ENCODE measurements around the gene ELOB. TPM values are rescaled to one million over a fixed set of nuclear protein-coding genes. Genes with fewer than 3 reads are reported as not detected.

ELOB gene
- total RNA-seq, 1 experiment from 2014 or later = 289 TPM

DNA sequence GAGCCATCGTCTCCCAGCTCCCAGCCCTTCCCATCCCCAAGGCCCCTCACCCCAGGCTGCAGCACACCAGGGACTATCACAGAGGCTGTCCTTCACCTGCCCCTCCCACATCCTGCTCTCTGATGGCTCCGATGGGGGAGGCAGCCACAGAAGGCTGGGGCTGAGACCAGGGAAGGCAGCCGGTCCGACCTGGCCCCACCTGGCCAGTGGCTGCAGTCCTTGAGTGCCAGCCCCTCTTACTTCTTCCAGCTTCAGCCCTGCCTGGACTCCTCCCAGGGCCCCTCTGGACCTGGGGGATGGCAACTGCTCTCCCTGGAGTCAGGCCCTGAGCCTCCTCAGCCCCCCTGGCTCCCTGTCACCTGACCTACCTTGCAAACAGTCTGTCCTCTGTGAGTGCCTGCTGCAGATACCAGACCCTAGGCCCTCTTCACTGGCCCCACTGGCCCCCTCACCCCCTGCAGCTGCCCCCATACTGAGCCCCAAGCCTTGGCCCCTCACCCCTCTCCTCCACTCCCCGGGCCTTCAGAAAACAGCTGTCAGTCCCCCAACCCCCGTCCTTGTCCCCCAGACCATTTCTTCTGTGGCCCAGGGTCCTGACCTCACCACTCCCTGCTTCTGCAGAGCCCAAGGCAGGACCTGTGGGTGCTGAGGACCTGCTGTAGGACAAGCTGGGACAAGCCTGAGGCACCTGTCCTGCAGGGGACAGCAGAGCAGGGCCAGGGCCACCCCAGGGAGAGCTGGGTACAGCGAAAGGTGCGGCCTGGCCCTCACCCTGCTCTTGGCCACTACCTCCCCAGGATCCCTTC lies 37.3 kb downstream of the ELOB start:
- Histone ChIP-seq H3K27ac (ENCODE audit: low read length) (no peak overlapping the region), H3K79me2 (ENCODE audit: low read length) (no peaks in the 10 kb centered on the region), H3K4me2 (ENCODE audit: low read length) (no peak overlapping the region), H3K4me3 (ENCODE audit: low read length) (no peak overlapping the region), H3F3A (ENCODE audit: low read length, unreplicated experiment) (no peaks in the 10 kb centered on the region), H3K9ac (ENCODE audit: low read length) (no peak overlapping the region), H2AFZ (ENCODE audit: low read length) (no peak overlapping the region), H4K20me1 (ENCODE audit: low read length) (no peaks in the 10 kb centered on the region), H3K9me2 (replicated peaks; ENCODE audit: low read length) (no peaks in the 10 kb centered on the region), H3K27me3 (ENCODE audit: low read length) (no peaks in the 10 kb centered on the region), H3K4me1 (ENCODE audit: insufficient read depth, low read length) (no peaks in the 10 kb centered on the region), H3K9me3 (ENCODE audit: low read length) (no peaks in the 10 kb centered on the region), H3K36me3 (ENCODE audit: low read depth, low read length) (no peaks in the 10 kb centered on the region)
- BruUV-seq (replicated peaks) = no TSS peak
- DNase-seq = no peak
- intact Hi-C loops (cut with micrococcal nuclease) = no loop called here
- no peak for ATAC-seq
- ChIA-PET CTCF (no interaction called here), POLR2A (ENCODE audit: unreplicated experiment) (no interaction called here)
- TF ChIP-seq EZH2phosphoT487 (IDR thresholded peaks at IDR 0.05; ENCODE audit: borderline replicate concordance, low read length) (no peak), EZH2 (IDR thresholded peaks at IDR 0.05; ENCODE audit: low read length, unreplicated experiment) (no peak)
- TF ChIP-seq, protein P1, sequence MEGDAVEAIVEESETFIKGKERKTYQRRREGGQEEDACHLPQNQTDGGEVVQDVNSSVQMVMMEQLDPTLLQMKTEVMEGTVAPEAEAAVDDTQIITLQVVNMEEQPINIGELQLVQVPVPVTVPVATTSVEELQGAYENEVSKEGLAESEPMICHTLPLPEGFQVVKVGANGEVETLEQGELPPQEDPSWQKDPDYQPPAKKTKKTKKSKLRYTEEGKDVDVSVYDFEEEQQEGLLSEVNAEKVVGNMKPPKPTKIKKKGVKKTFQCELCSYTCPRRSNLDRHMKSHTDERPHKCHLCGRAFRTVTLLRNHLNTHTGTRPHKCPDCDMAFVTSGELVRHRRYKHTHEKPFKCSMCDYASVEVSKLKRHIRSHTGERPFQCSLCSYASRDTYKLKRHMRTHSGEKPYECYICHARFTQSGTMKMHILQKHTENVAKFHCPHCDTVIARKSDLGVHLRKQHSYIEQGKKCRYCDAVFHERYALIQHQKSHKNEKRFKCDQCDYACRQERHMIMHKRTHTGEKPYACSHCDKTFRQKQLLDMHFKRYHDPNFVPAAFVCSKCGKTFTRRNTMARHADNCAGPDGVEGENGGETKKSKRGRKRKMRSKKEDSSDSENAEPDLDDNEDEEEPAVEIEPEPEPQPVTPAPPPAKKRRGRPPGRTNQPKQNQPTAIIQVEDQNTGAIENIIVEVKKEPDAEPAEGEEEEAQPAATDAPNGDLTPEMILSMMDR (conservative IDR thresholded peaks at IDR 0.05; ENCODE audit: low read depth, low read length) = no peak

GRCh38 chr16:2738615-2739014 lies 38.5 kb downstream of the ELOB start:
- no peak overlapping the region for H3K4me2 ChIP-seq (ENCODE audit: low read length)
- intact Hi-C loops (cut with micrococcal nuclease) = no loop called here
- no peak overlapping the region for H3K4me3 ChIP-seq (ENCODE audit: low read length)
- CTCF ChIA-PET = no interaction called here
- H2AFZ ChIP-seq (ENCODE audit: low read length) = no peak overlapping the region
- H3K4me1 ChIP-seq (ENCODE audit: insufficient read depth, low read length) = no peaks in the 10 kb centered on the region
- BruUV-seq (replicated peaks) = no TSS peak
- H3K9me2 ChIP-seq (replicated peaks; ENCODE audit: low read length) = no peaks in the 10 kb centered on the region
- no peak overlapping the region for H3K27ac ChIP-seq (ENCODE audit: low read length)
- H3K27me3 ChIP-seq (ENCODE audit: low read length) = no peaks in the 10 kb centered on the region
- ATAC-seq (no peak), DNase-seq (no peak)
- H3K9ac ChIP-seq (ENCODE audit: low read length) = no peak overlapping the region
- no peaks in the 10 kb centered on the region for H3K79me2 ChIP-seq (ENCODE audit: low read length)
- no peaks in the 10 kb centered on the region for H4K20me1 ChIP-seq (ENCODE audit: low read length)
- no peaks in the 10 kb centered on the region for H3K9me3 ChIP-seq (ENCODE audit: low read length)
- POLR2A ChIA-PET (ENCODE audit: unreplicated experiment) = no interaction called here
- H3K36me3 ChIP-seq (ENCODE audit: low read depth, low read length) = no peaks in the 10 kb centered on the region
- TF ChIP-seq, protein P1 (conservative IDR thresholded peaks at IDR 0.05; ENCODE audit: low read depth, low read length) = no peak
- TF ChIP-seq EZH2phosphoT487 (IDR thresholded peaks at IDR 0.05; ENCODE audit: borderline replicate concordance, low read length) (no peak), EZH2 (IDR thresholded peaks at IDR 0.05; ENCODE audit: low read length, unreplicated experiment) (no peak)
- H3F3A ChIP-seq (ENCODE audit: low read length, unreplicated experiment) = no peaks in the 10 kb centered on the region

DNA sequence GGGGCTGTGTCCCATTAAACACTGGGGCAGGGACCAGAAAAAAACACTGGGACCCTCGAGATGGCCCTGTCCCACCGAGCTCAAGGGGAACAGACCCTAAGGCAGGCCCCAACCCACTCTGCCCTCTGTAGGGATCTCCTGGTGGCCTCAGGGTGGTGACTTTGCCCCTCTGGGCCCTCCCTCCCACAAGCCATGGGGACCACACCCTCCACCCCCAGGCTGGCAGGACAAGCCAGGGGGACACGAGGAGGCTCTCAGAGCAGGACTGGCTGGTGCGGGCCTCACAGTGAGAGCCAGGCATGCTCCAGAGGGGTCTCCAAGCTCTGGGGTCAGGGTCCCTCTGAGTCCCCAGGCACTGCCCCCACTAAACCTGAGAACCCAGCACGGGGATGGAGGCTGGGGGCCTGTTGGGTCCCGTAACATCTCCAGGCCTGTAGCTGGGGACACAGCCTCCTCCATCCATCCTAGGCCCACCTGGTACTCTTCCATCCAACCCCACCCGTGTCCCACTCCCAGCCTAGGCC lies 39.1 kb downstream of the ELOB start:
- DNase-seq (no peak), ATAC-seq (no peak)
- no peaks in the 10 kb centered on the region for H3F3A ChIP-seq (ENCODE audit: low read length, unreplicated experiment)
- no peak overlapping the region for H3K4me3 ChIP-seq (ENCODE audit: low read length)
- H4K20me1 ChIP-seq (ENCODE audit: low read length) = no peaks in the 10 kb centered on the region
- ChIA-PET CTCF (no interaction called here), POLR2A (ENCODE audit: unreplicated experiment) (no interaction called here)
- H3K36me3 ChIP-seq (ENCODE audit: low read depth, low read length) = no peaks in the 10 kb centered on the region
- H3K9me2 ChIP-seq (replicated peaks; ENCODE audit: low read length) = no peaks in the 10 kb centered on the region
- no peaks in the 10 kb centered on the region for H3K27me3 ChIP-seq (ENCODE audit: low read length)
- H3K27ac ChIP-seq (ENCODE audit: low read length) = no peak overlapping the region
- no peak overlapping the region for H3K9ac ChIP-seq (ENCODE audit: low read length)
- no peak overlapping the region for H2AFZ ChIP-seq (ENCODE audit: low read length)
- no peaks in the 10 kb centered on the region for H3K4me1 ChIP-seq (ENCODE audit: insufficient read depth, low read length)
- intact Hi-C loops (cut with micrococcal nuclease) = no loop called here
- H3K4me2 ChIP-seq (ENCODE audit: low read length) = no peak overlapping the region
- no peaks in the 10 kb centered on the region for H3K9me3 ChIP-seq (ENCODE audit: low read length)
- no peaks in the 10 kb centered on the region for H3K79me2 ChIP-seq (ENCODE audit: low read length)
- no TSS peak for BruUV-seq (replicated peaks)
- TF ChIP-seq EZH2phosphoT487 (IDR thresholded peaks at IDR 0.05; ENCODE audit: borderline replicate concordance, low read length) = no peak
- no peak for TF ChIP-seq EZH2 (IDR thresholded peaks at IDR 0.05; ENCODE audit: low read length, unreplicated experiment)
- TF ChIP-seq, protein P1 (conservative IDR thresholded peaks at IDR 0.05; ENCODE audit: low read depth, low read length) = no peak
